HG02885 (cell line): ENCODE data around the gene AUP1.
"Not testable (repeated sequence)": the region's sequence is repeated elsewhere in the genome, so short reads cannot be mapped to it uniquely, and the experiment has no call there.

Experiments used
- ATAC-seq: cut with Tn5 transposase; IDR thresholded peaks from one replicate; pipeline ENCODE4 v1.9.1; 2021; ENCODE audit warnings: mild to moderate bottlenecking; ENCODE audit not compliant: unreplicated experiment, poor library complexity

AUP1 gene

GRCh38 chr2:74501335-74502071, 28.0 kb downstream of the AUP1 start:
- ATAC-seq = no peak

GRCh38 chr2:74500578-74500946, 28.9 kb downstream of the AUP1 start:
- no peak for ATAC-seq

- no peak for ATAC-seq
These were observed 29.4 kb downstream of the AUP1 start for GRCh38 chr2:74499940-74500577.

GRCh38 chr2:74499267-74499939, 30.1 kb downstream of the AUP1 start, which contains the start of gene LBX2:
LBX2 (minus strand) TSS chr2:74499603; CDS start chr2:74499537, 66 bp downstream.
- no peak for ATAC-seq

GRCh38 chr2:74498500-74499266, 30.8 kb downstream of the AUP1 start:
- ATAC-seq = no peak

- ATAC-seq = no peak
These were observed 31.6 kb downstream of the AUP1 start for GRCh38 chr2:74497777-74498499.

GRCh38 chr2:74496997-74497776, 32.3 kb downstream of the AUP1 start:
- no peak for ATAC-seq

GRCh38 chr2:74495440-74495839, 34.1 kb downstream of the AUP1 start:
- ATAC-seq = no peak

- no peak for ATAC-seq
These were observed 36.0 kb downstream of the AUP1 start for GRCh38 chr2:74493546-74493945.

GRCh38 chr2:74491648-74492544, 37.6 kb downstream of the AUP1 start:
- no peak for ATAC-seq

GRCh38 chr2:74489906-74490305, 39.6 kb downstream of the AUP1 start:
- ATAC-seq = no peak

- no peak for ATAC-seq
These were observed 40.6 kb downstream of the AUP1 start for GRCh38 chr2:74488643-74489481.

- no peak for ATAC-seq
These were observed 43.4 kb downstream of the AUP1 start for GRCh38 chr2:74486141-74486540.

GRCh38 chr2:74483675-74484164, 45.8 kb downstream of the AUP1 start:
- ATAC-seq = not testable (repeated sequence)

GRCh38 chr2:74482801-74483674, 46.5 kb downstream of the AUP1 start, which contains the start of the genes CCDC142 and TTC31:
CCDC142 (minus strand) TSS chr2:74482998; CDS start chr2:74482837, 161 bp downstream.
TTC31 (plus strand) TSS chr2:74483081; CDS start chr2:74483096, 15 bp downstream.
- peak; percentile 90 for ATAC-seq
